Measurements from ENCODE around the gene NDUFB11. TPM values are rescaled to one million over a fixed set of nuclear protein-coding genes. Genes with fewer than 3 reads are reported as not detected.

NDUFB11 gene
- total and polyA plus RNA-seq, 9 of the 15 experiments (the other 6 are each of a cell fraction or from before 2014, with no cell fraction given), result 20.9 to 269 (median 86.8) TPM

DNA sequence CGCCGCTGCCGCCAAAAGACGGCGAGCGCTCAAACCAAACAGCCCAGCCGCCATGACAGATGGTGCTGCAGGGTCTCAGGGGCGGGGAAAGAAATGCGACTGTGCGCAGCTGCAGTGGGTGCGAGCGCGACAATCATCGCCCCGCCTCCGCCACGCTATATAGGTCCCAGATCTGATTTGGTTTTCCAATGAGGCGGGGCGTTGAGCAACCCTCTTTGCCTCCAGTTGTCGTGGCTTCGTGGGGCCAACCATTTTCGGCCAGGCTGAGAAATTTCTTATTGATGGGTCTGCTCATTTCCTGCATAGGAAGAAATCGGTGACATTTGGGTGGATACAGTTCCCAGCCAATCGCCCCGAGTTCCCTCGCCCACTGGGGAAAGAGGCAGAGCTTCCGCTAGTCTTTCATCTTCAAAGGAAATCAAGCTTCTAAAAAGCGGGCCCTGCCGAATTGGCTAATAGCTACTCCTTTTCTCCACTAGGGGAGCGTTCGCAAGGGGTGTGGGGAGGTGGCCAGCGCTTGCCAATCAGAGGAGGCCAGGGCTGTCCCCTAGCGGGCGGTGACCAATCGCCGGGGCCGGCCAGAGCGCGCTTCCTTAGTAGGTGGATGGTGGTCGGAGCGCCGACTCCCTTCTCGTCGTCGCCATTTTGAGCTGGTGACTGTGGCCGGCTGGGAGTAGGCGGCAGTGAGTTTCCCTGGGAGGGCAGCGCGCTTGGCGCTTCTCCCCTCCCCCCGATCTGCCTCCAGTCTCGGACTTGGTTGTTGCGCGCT, at the start of gene NDUFB11, which contains the start of gene RBM10 (continued):
- TF ChIP-seq, protein P1, sequence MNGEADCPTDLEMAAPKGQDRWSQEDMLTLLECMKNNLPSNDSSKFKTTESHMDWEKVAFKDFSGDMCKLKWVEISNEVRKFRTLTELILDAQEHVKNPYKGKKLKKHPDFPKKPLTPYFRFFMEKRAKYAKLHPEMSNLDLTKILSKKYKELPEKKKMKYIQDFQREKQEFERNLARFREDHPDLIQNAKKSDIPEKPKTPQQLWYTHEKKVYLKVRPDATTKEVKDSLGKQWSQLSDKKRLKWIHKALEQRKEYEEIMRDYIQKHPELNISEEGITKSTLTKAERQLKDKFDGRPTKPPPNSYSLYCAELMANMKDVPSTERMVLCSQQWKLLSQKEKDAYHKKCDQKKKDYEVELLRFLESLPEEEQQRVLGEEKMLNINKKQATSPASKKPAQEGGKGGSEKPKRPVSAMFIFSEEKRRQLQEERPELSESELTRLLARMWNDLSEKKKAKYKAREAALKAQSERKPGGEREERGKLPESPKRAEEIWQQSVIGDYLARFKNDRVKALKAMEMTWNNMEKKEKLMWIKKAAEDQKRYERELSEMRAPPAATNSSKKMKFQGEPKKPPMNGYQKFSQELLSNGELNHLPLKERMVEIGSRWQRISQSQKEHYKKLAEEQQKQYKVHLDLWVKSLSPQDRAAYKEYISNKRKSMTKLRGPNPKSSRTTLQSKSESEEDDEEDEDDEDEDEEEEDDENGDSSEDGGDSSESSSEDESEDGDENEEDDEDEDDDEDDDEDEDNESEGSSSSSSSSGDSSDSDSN (IDR thresholded peaks at IDR 0.05; ENCODE audit: borderline replicate concordance in 1 of 2, low read depth in 2 of 2, low read length in 2 of 2), result no peak
- TF ChIP-seq IFI16 (CRISPR knock-in tag; IDR thresholded peaks at IDR 0.05) (no peak), PML (IDR thresholded peaks at IDR 0.05; ENCODE audit: low read length) (peak; percentile 71), ZNF695 (CRISPR knock-in tag; IDR thresholded peaks at IDR 0.05) (no peak), RBM22 (IDR thresholded peaks at IDR 0.05; ENCODE audit: low read depth, low read length, poor library complexity, severe bottlenecking) (no peak), ADNP (tag; IDR thresholded peaks at IDR 0.05) (no peak), ESRRA (IDR thresholded peaks at IDR 0.05; ENCODE audit: borderline replicate concordance, low read depth) (0 out of 2 replicates have a peak, but pooled peaks have one; percentile 9), ZNF133 (CRISPR knock-in tag; IDR thresholded peaks at IDR 0.05) (no peak), ZNF444 (CRISPR knock-in tag; IDR thresholded peaks at IDR 0.05) (no peak), SMARCB1 (IDR thresholded peaks at IDR 0.05; ENCODE audit: insufficient read length, low read depth) (no peak)
- TF ChIP-seq, protein P2, sequence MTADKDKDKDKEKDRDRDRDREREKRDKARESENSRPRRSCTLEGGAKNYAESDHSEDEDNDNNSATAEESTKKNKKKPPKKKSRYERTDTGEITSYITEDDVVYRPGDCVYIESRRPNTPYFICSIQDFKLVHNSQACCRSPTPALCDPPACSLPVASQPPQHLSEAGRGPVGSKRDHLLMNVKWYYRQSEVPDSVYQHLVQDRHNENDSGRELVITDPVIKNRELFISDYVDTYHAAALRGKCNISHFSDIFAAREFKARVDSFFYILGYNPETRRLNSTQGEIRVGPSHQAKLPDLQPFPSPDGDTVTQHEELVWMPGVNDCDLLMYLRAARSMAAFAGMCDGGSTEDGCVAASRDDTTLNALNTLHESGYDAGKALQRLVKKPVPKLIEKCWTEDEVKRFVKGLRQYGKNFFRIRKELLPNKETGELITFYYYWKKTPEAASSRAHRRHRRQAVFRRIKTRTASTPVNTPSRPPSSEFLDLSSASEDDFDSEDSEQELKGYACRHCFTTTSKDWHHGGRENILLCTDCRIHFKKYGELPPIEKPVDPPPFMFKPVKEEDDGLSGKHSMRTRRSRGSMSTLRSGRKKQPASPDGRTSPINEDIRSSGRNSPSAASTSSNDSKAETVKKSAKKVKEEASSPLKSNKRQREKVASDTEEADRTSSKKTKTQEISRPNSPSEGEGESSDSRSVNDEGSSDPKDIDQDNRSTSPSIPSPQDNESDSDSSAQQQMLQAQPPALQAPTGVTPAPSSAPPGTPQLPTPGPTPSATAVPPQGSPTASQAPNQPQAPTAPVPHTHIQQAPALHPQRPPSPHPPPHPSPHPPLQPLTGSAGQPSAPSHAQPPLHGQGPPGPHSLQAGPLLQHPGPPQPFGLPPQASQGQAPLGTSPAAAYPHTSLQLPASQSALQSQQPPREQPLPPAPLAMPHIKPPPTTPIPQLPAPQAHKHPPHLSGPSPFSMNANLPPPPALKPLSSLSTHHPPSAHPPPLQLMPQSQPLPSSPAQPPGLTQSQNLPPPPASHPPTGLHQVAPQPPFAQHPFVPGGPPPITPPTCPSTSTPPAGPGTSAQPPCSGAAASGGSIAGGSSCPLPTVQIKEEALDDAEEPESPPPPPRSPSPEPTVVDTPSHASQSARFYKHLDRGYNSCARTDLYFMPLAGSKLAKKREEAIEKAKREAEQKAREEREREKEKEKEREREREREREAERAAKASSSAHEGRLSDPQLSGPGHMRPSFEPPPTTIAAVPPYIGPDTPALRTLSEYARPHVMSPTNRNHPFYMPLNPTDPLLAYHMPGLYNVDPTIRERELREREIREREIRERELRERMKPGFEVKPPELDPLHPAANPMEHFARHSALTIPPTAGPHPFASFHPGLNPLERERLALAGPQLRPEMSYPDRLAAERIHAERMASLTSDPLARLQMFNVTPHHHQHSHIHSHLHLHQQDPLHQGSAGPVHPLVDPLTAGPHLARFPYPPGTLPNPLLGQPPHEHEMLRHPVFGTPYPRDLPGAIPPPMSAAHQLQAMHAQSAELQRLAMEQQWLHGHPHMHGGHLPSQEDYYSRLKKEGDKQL (CRISPR knock-in tag; IDR thresholded peaks at IDR 0.05; ENCODE audit: borderline replicate concordance), result no peak
- TF ChIP-seq, protein P3, sequence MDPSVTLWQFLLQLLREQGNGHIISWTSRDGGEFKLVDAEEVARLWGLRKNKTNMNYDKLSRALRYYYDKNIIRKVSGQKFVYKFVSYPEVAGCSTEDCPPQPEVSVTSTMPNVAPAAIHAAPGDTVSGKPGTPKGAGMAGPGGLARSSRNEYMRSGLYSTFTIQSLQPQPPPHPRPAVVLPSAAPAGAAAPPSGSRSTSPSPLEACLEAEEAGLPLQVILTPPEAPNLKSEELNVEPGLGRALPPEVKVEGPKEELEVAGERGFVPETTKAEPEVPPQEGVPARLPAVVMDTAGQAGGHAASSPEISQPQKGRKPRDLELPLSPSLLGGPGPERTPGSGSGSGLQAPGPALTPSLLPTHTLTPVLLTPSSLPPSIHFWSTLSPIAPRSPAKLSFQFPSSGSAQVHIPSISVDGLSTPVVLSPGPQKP (CRISPR knock-in tag; IDR thresholded peaks at IDR 0.05), result no peak
- TF ChIP-seq, protein P4, sequence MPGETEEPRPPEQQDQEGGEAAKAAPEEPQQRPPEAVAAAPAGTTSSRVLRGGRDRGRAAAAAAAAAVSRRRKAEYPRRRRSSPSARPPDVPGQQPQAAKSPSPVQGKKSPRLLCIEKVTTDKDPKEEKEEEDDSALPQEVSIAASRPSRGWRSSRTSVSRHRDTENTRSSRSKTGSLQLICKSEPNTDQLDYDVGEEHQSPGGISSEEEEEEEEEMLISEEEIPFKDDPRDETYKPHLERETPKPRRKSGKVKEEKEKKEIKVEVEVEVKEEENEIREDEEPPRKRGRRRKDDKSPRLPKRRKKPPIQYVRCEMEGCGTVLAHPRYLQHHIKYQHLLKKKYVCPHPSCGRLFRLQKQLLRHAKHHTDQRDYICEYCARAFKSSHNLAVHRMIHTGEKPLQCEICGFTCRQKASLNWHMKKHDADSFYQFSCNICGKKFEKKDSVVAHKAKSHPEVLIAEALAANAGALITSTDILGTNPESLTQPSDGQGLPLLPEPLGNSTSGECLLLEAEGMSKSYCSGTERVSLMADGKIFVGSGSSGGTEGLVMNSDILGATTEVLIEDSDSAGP (CRISPR knock-in tag; IDR thresholded peaks at IDR 0.05), result no peak
- TF ChIP-seq, protein P5, sequence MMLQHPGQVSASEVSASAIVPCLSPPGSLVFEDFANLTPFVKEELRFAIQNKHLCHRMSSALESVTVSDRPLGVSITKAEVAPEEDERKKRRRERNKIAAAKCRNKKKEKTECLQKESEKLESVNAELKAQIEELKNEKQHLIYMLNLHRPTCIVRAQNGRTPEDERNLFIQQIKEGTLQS (IDR thresholded peaks at IDR 0.05), result 0 out of 2 replicates have a peak, but pooled peaks have one; percentile 12
- TF ChIP-seq, protein P5 (CRISPR knock-in tag; conservative IDR thresholded peaks at IDR 0.05), result no peak
